Lower lobe of right lung (tissue), 2 donors: ENCODE data around the gene CACNA1C. TPM values are rescaled to one million over a fixed set of nuclear protein-coding genes. Genes with fewer than 3 reads are reported as not detected.

Source experiments
- ATAC-seq, 2 donors: fragments of 200-7000 bp; cut with Tn5 transposase; one replicate each; pipeline ENCODE4 v1.9.1; 2020 to 2022; ENCODE audit warnings: mild to moderate bottlenecking in 2 of 2, moderate library complexity in 2 of 2
- DNase-seq: peaks from one replicate; pipeline ENCODE4 v3.0.0-alpha.2; 2020
- H3K27ac ChIP-seq: fragments of 200-600 bp; one replicate; pipeline ENCODE4 v1.8.0; 2022
- H3K27me3 ChIP-seq: fragments of 200-600 bp; one replicate; pipeline ENCODE4 v1.8.0; 2022; ENCODE audit warnings: low read depth
- H3K36me3 ChIP-seq: fragments of 200-600 bp; one replicate; pipeline ENCODE4 v1.8.0; 2022; ENCODE audit warnings: mild to moderate bottlenecking
- H3K4me1 ChIP-seq: fragments of 200-600 bp; one replicate; pipeline ENCODE4 v1.8.0; 2022
- H3K4me3 ChIP-seq: fragments of 200-600 bp; one replicate; pipeline ENCODE4 v1.8.0; 2022; ENCODE audit warnings: mild to moderate bottlenecking
- H3K9me3 ChIP-seq: fragments of 200-600 bp; one replicate; pipeline ENCODE4 v1.8.0; 2022
- CTCF ChIP-seq: fragments of 200-600 bp; IDR thresholded peaks from one replicate; pipeline ENCODE4 v1.8.0; 2022; ENCODE audit warnings: antibody characterized with exemption, mild to moderate bottlenecking
- intact Hi-C: fragments of 100-400 bp; cut with DNase I; formaldehyde crosslinking; loops from one replicate; pipeline ENCODE4 v1.11.0; 2022
- total RNA-seq: library from RNA; stranded (reverse); fragmentation: NEBNext Ultra II Directional; extraction: Animal tissue kit (Norgen Biotek cat#: 25700); gene quantifications from one replicate; pipeline ENCODE4 v1.2.1, GENCODE V29; 2021
- donor health status: DM: no; HTN: yes; CAD: no; lungs with severe emphysema.

Gene CACNA1C
- total RNA-seq, 1 donor from 2014 or later = 8.4 TPM

GRCh38 chr12:2450553-2450952 is 397.8 kb downstream of the CACNA1C start:
- no peaks in the 10 kb centered on the region for H3K36me3 ChIP-seq
- H3K4me3 ChIP-seq = no peak overlapping the region
- no peak for TF ChIP-seq CTCF
- DNase-seq (no peak), ATAC-seq (no peak)
- no peak overlapping the region for H3K27ac ChIP-seq
- intact Hi-C loops = no loop called here
- peaks cover 11% of the 10 kb centered on the region for H3K4me1 ChIP-seq
- H3K27me3 ChIP-seq = no peaks in the 10 kb centered on the region
- H3K9me3 ChIP-seq = no peaks in the 10 kb centered on the region

DNA sequence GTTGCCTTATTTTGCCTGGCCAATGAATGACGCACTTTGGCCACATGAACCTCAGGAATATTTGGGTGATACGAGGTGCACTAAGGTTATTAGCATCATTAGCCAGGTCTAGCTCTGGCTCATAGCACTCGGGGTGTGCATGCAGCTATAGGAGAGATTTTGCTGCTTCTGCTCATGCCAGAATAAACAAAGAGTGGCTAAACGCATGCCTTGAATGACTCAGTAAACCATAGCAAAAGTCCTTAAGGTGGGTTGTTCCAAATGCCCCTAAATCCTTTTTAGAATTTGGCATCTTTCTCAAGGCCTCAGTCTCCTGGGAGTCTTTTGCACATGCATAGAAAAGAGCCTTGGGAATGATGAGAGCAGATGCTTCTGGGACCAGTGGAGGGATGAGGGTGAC is 398.2 kb downstream of the CACNA1C start:
- ATAC-seq (no peak), DNase-seq (no peak)
- intact Hi-C loops = no loop called here
- Histone ChIP-seq H3K4me1 (peaks cover 11% of the 10 kb centered on the region), H3K36me3 (no peaks in the 10 kb centered on the region), H3K9me3 (no peaks in the 10 kb centered on the region), H3K27ac (no peak overlapping the region), H3K4me3 (no peak overlapping the region), H3K27me3 (no peaks in the 10 kb centered on the region)
- no peak for TF ChIP-seq CTCF

- no peak for ATAC-seq
- no peaks in the 10 kb centered on the region for H3K27me3 ChIP-seq
- H3K4me1 ChIP-seq = peaks cover 11% of the 10 kb centered on the region
- TF ChIP-seq CTCF = no peak
- intact Hi-C loops = no loop called here
- no peak overlapping the region for H3K4me3 ChIP-seq
- no peaks in the 10 kb centered on the region for H3K9me3 ChIP-seq
- no peaks in the 10 kb centered on the region for H3K36me3 ChIP-seq
- DNase-seq = no peak
- H3K27ac ChIP-seq = no peak overlapping the region
Measured at GRCh38 chr12:2451497-2451896, 398.7 kb downstream of the CACNA1C start.

- DNase-seq (no peak), ATAC-seq (no peak)
- TF ChIP-seq CTCF = no peak
- peaks cover 11% of the 10 kb centered on the region for H3K4me1 ChIP-seq
- no peak overlapping the region for H3K4me3 ChIP-seq
- no peaks in the 10 kb centered on the region for H3K36me3 ChIP-seq
- intact Hi-C loops = no loop called here
- H3K27me3 ChIP-seq = no peaks in the 10 kb centered on the region
- no peaks in the 10 kb centered on the region for H3K9me3 ChIP-seq
- no peak overlapping the region for H3K27ac ChIP-seq
Measured at GRCh38 chr12:2453076-2453760, 400.4 kb downstream of the CACNA1C start.

DNA sequence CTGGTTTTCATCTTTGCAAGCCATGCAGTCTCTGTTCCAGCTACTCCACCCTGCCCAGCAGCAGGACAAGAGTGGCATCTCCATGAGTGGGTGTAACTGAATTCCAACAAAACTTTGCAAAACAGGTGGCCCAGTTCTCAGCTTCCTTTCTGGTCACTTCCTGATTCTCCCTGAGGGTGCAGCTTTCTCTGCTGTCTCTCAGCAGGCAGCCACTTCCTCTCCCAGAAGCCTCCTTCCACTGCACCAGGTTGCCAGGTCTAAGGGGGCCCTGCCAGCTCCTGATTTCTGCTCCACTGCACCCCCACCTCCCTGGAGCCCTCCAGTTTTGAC is 400.9 kb downstream of the CACNA1C start:
- intact Hi-C loops = no loop called here

More for the DNA sequence above, 400.9 kb downstream of the CACNA1C start:
- no peaks in the 10 kb centered on the region for H3K9me3 ChIP-seq
- H3K27me3 ChIP-seq = no peaks in the 10 kb centered on the region
- H3K27ac ChIP-seq = no peak overlapping the region
- no peak for TF ChIP-seq CTCF
- no peak for DNase-seq
- H3K4me3 ChIP-seq = no peak overlapping the region
- peaks cover 11% of the 10 kb centered on the region for H3K4me1 ChIP-seq
- no peaks in the 10 kb centered on the region for H3K36me3 ChIP-seq
- ATAC-seq = no peak
